Measurements from ENCODE around the gene C11orf24.

GRCh38 chr11:68295271-68295670 is 23.5 kb upstream of the C11orf24 start:
- TF ChIP-seq CTCF (IDR thresholded peaks at IDR 0.05) = no peak
- TF ChIP-seq ATOH8 (CRISPR knock-in tag; IDR thresholded peaks at IDR 0.05; ENCODE audit: low read depth) = no peak
- no peak for TF ChIP-seq EP300 (IDR thresholded peaks at IDR 0.05)
- TF ChIP-seq HDAC2 (IDR thresholded peaks at IDR 0.05) = no peak
- TF ChIP-seq KDM1A (IDR thresholded peaks at IDR 0.05; ENCODE audit: low read depth) = no peak
- TF ChIP-seq ZSCAN20 (CRISPR knock-in tag; IDR thresholded peaks at IDR 0.05) = no peak
- no peak for TF ChIP-seq EHF (CRISPR knock-in tag; IDR thresholded peaks at IDR 0.05)
- no peak for TF ChIP-seq POLR2A (IDR thresholded peaks at IDR 0.05; ENCODE audit: low read length)
- no peak for TF ChIP-seq RFX5 (IDR thresholded peaks at IDR 0.05)
- TF ChIP-seq SMC3 (IDR thresholded peaks at IDR 0.05) = no peak
- TF ChIP-seq FOSL2 (IDR thresholded peaks at IDR 0.05) = no peak
- no peak for TF ChIP-seq FOSL2 (CRISPR knock-in tag; IDR thresholded peaks at IDR 0.05)
